Colonic mucosa (tissue), 4 donors: ENCODE data around the gene PBX1. TPM values are rescaled to one million over a fixed set of nuclear protein-coding genes. Genes with fewer than 3 reads are reported as not detected.

Source experiments
- DNase-seq: peaks from one replicate; pipeline ENCODE4 v3.0.0-alpha.2; 2020
- H3K27ac ChIP-seq: fragments of 200-600 bp; one replicate; pipeline ENCODE4 v1.8.0; 2021
- H3K27me3 ChIP-seq: fragments of 200-600 bp; one replicate; pipeline ENCODE4 v1.8.0; 2021
- H3K36me3 ChIP-seq: fragments of 200-600 bp; one replicate; pipeline ENCODE4 v1.8.0; 2021
- H3K4me1 ChIP-seq: fragments of 200-600 bp; one replicate; pipeline ENCODE4 v1.8.0; 2021; ENCODE audit warnings: mild to moderate bottlenecking
- H3K4me3 ChIP-seq: fragments of 200-600 bp; one replicate; pipeline ENCODE4 v1.8.0; 2021
- H3K9ac ChIP-seq, 2 donors: one replicate each; pipeline ENCODE4 v1.7.0; 2013; ENCODE audit warnings: control low read depth in 2 of 2, low read depth in 2 of 2, low read length in 2 of 2
- H3K9me3 ChIP-seq: fragments of 200-600 bp; one replicate; pipeline ENCODE4 v1.8.0; 2021
- CTCF ChIP-seq: fragments of 200-600 bp; IDR thresholded peaks from one replicate; pipeline ENCODE4 v1.8.0; 2022; ENCODE audit warnings: antibody characterized with exemption, mild to moderate bottlenecking
- intact Hi-C: fragments of 100-400 bp; cut with DNase I; formaldehyde crosslinking; loops from one replicate; pipeline ENCODE4 v1.14.1; 2022
- total RNA-seq, 2 donors: library from RNA; stranded (reverse); fragmentation: NEBNext Ultra II Directional in 1 of 2; extraction: Animal tissue kit (Norgen Biotek cat#: 25700) in 1 of 2; gene quantifications; one replicate each; pipeline ENCODE4 v1.2.1, GENCODE V29; 2021
- donor health status: healthy.
- donor health status: DM: no; HTN: no; CAD: no.
- donor health status: DM: no; HTN: no; CAD: no.

Gene PBX1
- total RNA-seq, 2 donors from 2014 or later, result 27.2 to 53.7 TPM

- Histone ChIP-seq H3K4me3 (no peak overlapping the region), H3K36me3 (no peaks in the 10 kb centered on the region), H3K4me1 (no peaks in the 10 kb centered on the region), H3K9ac (no peak overlapping the region), H3K9me3 (no peaks in the 10 kb centered on the region), H3K27me3 (no peaks in the 10 kb centered on the region), H3K27ac (no peak overlapping the region)
- no peak for DNase-seq
- intact Hi-C loops, result no loop called here
- TF ChIP-seq CTCF, result no peak
These were observed 296.8 kb downstream of the PBX1 start for GRCh38 chr1:164855716-164856329.

- no peak overlapping the region for H3K4me3 ChIP-seq
- DNase-seq, result no peak
- H3K4me1 ChIP-seq, result no peaks in the 10 kb centered on the region
- H3K9ac ChIP-seq, result no peak overlapping the region
- no peak for TF ChIP-seq CTCF
- H3K27ac ChIP-seq, result no peak overlapping the region
- intact Hi-C loops, result no loop called here
- H3K36me3 ChIP-seq, result no peaks in the 10 kb centered on the region
- H3K27me3 ChIP-seq, result no peaks in the 10 kb centered on the region
- H3K9me3 ChIP-seq, result no peaks in the 10 kb centered on the region
These were observed 297.4 kb downstream of the PBX1 start for GRCh38 chr1:164856381-164856780.

GRCh38 chr1:164857439-164857838 is 298.5 kb downstream of the PBX1 start:
- Histone ChIP-seq H3K27ac (no peak overlapping the region), H3K4me3 (no peak overlapping the region), H3K9me3 (no peaks in the 10 kb centered on the region), H3K27me3 (no peaks in the 10 kb centered on the region), H3K36me3 (no peaks in the 10 kb centered on the region), H3K4me1 (no peaks in the 10 kb centered on the region), H3K9ac (no peak overlapping the region)
- DNase-seq, result no peak
- intact Hi-C loops, result no loop called here
- no peak for TF ChIP-seq CTCF

- no peak for TF ChIP-seq CTCF
- intact Hi-C loops, result no loop called here
- H3K4me1 ChIP-seq, result no peaks in the 10 kb centered on the region
- no peaks in the 10 kb centered on the region for H3K27me3 ChIP-seq
- DNase-seq, result no peak
- H3K9me3 ChIP-seq, result no peaks in the 10 kb centered on the region
- H3K36me3 ChIP-seq, result no peaks in the 10 kb centered on the region
- no peak overlapping the region for H3K4me3 ChIP-seq
- no peak overlapping the region for H3K27ac ChIP-seq
- no peak overlapping the region for H3K9ac ChIP-seq
These were observed 299.2 kb downstream of the PBX1 start for GRCh38 chr1:164858096-164858632.

GRCh38 chr1:164861632-164862031 is 302.6 kb downstream of the PBX1 start:
- H3K4me3 ChIP-seq, result no peak overlapping the region
- H3K27ac ChIP-seq, result no peak overlapping the region
- no peak for DNase-seq
- H3K4me1 ChIP-seq, result no peaks in the 10 kb centered on the region
- no peaks in the 10 kb centered on the region for H3K9me3 ChIP-seq
- intact Hi-C loops, result no loop called here
- TF ChIP-seq CTCF, result no peak
- no peaks in the 10 kb centered on the region for H3K36me3 ChIP-seq
- no peaks in the 10 kb centered on the region for H3K27me3 ChIP-seq
- no peak overlapping the region for H3K9ac ChIP-seq
